HepG2 (cell line): ENCODE results near the gene C15orf62. TPM values are rescaled to one million over a fixed set of nuclear protein-coding genes. Genes with fewer than 3 reads are reported as not detected.

Source experiments
- CBFB ChIP-seq: sonication (generic); formaldehyde crosslinking; IDR thresholded peaks from 2 replicates; pipeline ENCODE4 v1.4.0; 2020; ENCODE audit warnings: missing genetic modification reagents
- CEBPB ChIP-seq: IDR thresholded peaks from 2 replicates; pipeline ENCODE4 v1.6.1; 2011; ENCODE audit warnings: low read depth, low read length, improper control_type of control experiment, borderline replicate concordance
- CEBPZ ChIP-seq: IDR thresholded peaks from 2 replicates; pipeline ENCODE4 v1.6.1; 2012; ENCODE audit warnings: low read length, improper control_type of control experiment
- ELF3 ChIP-seq: IDR thresholded peaks from 2 replicates; pipeline ENCODE4 v1.6.1; 2016; ENCODE audit warnings: missing genetic modification reagents, missing compliant biosample characterization
- HMGXB4 ChIP-seq, 2 experiments: sonication (generic) in 1 of 2; formaldehyde crosslinking in 1 of 2; IDR thresholded peaks; 2 replicates each; pipeline versions ENCODE4 v1.4.0 to v1.6.1; 2018 to 2020; ENCODE audit warnings: missing genetic modification reagents in 2 of 2, borderline replicate concordance in 1 of 2, low read depth in 1 of 2, mild to moderate bottlenecking in 1 of 2, missing biosample characterization in 1 of 2
- HNRNPUL1 ChIP-seq: fragments of 200-400 bp; formaldehyde crosslinking; IDR thresholded peaks from 2 replicates; pipeline ENCODE4 v1.6.1; 2017; ENCODE audit warnings: low read depth, mild to moderate bottlenecking, low read length, moderate library complexity
- KDM5B ChIP-seq: sonication (generic); formaldehyde crosslinking; IDR thresholded peaks from 2 replicates; pipeline ENCODE4 v1.4.0; 2020; ENCODE audit warnings: missing genetic modification reagents, mild to moderate bottlenecking, borderline replicate concordance
- LCORL ChIP-seq, 2 experiments: fragments of 450-650 bp in 1 of 2; sonication (generic) in 1 of 2; formaldehyde crosslinking in 1 of 2; IDR thresholded peaks; 2 replicates each; pipeline versions ENCODE4 v1.5.0 to v1.6.1; 2017 to 2020; ENCODE audit warnings: antibody characterized with exemption in 1 of 2, missing genetic modification reagents in 1 of 2
- MAF1 ChIP-seq: sonication (generic); formaldehyde crosslinking; IDR thresholded peaks from 2 replicates; pipeline ENCODE4 v1.5.0; 2020; ENCODE audit warnings: missing genetic modification reagents, borderline replicate concordance
- NPAS2 ChIP-seq: sonication (generic); formaldehyde crosslinking; IDR thresholded peaks from 2 replicates; pipeline ENCODE4 v1.8.0; 2022; ENCODE audit warnings: mild to moderate bottlenecking, missing genetic modification reagents, borderline replicate concordance
- RAD51 ChIP-seq: fragments of 450-650 bp; IDR thresholded peaks from 2 replicates; pipeline ENCODE4 v1.6.1; 2016; ENCODE audit warnings: borderline replicate concordance
- SNAI1 ChIP-seq: sonication (generic); formaldehyde crosslinking; IDR thresholded peaks from 2 replicates; pipeline ENCODE4 v1.5.0; 2020; ENCODE audit warnings: mild to moderate bottlenecking, missing genetic modification reagents, borderline replicate concordance
- SPEN ChIP-seq: sonication (generic); formaldehyde crosslinking; IDR thresholded peaks from 2 replicates; pipeline ENCODE4 v1.5.1; 2020; ENCODE audit warnings: low read depth, mild to moderate bottlenecking, missing genetic modification reagents
- TMF1 ChIP-seq: sonication (generic); formaldehyde crosslinking; IDR thresholded peaks from 2 replicates; pipeline ENCODE4 v1.8.1; 2022; ENCODE audit warnings: low read depth, missing genetic modification reagents
- TRIM22 ChIP-seq: fragments of 450-650 bp; IDR thresholded peaks from 2 replicates; pipeline ENCODE4 v1.6.1; 2017
- ZFAT ChIP-seq: sonication (generic); formaldehyde crosslinking; conservative IDR thresholded peaks from 2 replicates; pipeline ENCODE4 v1.8.1; 2023; ENCODE audit warnings: missing genetic modification reagents, inconsistent platforms
- ZFP36L2 ChIP-seq: sonication (generic); formaldehyde crosslinking; IDR thresholded peaks from 2 replicates; pipeline ENCODE4 v1.4.0; 2020; ENCODE audit warnings: missing genetic modification reagents
- ZNF441 ChIP-seq: sonication (generic); formaldehyde crosslinking; IDR thresholded peaks from 2 replicates; pipeline ENCODE4 v1.7.0; 2021; ENCODE audit warnings: missing genetic modification reagents, borderline replicate concordance
- ZNF660 ChIP-seq: sonication (generic); formaldehyde crosslinking; IDR thresholded peaks from 2 replicates; pipeline ENCODE4 v1.5.1; 2020; ENCODE audit warnings: mild to moderate bottlenecking, low read depth, missing genetic modification reagents, borderline replicate concordance
- ZNF879 ChIP-seq: sonication (generic); formaldehyde crosslinking; IDR thresholded peaks from 2 replicates; pipeline ENCODE4 v1.8.1; 2023; ENCODE audit warnings: missing genetic modification reagents
- ZUFSP ChIP-seq: sonication (generic); formaldehyde crosslinking; IDR thresholded peaks from 2 replicates; pipeline ENCODE4 v1.9.0; 2021; ENCODE audit warnings: missing genetic modification reagents, mild to moderate bottlenecking, borderline replicate concordance
- polyA plus RNA-seq, 8 experiments: library from polyadenylated mRNA; depleted of rRNA in 3 of 8; stranded (reverse) in 7 of 8; unstranded in 1 of 8; fragments of >200 nt; fragmentation: Illumina TruSeq in 4 of 8; extraction: Trizol in 4 of 8; gene quantifications; 2 replicates each; pipeline versions ENCODE4 v1.2.1 to v1.2.3, GENCODE V29; 2011 to 2016; ENCODE audit warnings: low read depth in 4 of 8, missing spikeins in 1 of 8, mixed read lengths in 1 of 8; ENCODE audit not compliant: insufficient read depth in 1 of 8
- total RNA-seq, 5 experiments: library from RNA; depleted of rRNA; stranded (reverse); fragments of >200 nt; fragmentation: Illumina TruSeq; extraction: Trizol; gene quantifications; 2 replicates each; pipeline ENCODE4 v1.2.3, GENCODE V29; 2016; ENCODE audit warnings: low read depth in 1 of 5

C15orf62 gene
- total and polyA plus RNA-seq, 2 of the 13 experiments (the other 11 are each of a cell fraction or from before 2014, with no cell fraction given) = 0.51 to 1.1 TPM

- TF ChIP-seq HMGXB4 (CRISPR knock-in tag; IDR thresholded peaks at IDR 0.05; ENCODE audit: borderline replicate concordance in 1 of 2, low read depth in 1 of 2) = 0 out of 4 replicates have a peak, but pooled peaks of 1 of the 2 experiments have one; percentile 31
- no peak for TF ChIP-seq ZFAT (CRISPR knock-in tag)
- no peak for TF ChIP-seq ZUFSP (CRISPR knock-in tag)
- TF ChIP-seq HNRNPUL1 = no peak
- peak; percentile 88 for TF ChIP-seq ELF3
- no peak for TF ChIP-seq NPAS2 (CRISPR knock-in tag)
- TF ChIP-seq TMF1 (CRISPR knock-in tag) = no peak
- no peak for TF ChIP-seq ZNF660 (CRISPR knock-in tag)
- TF ChIP-seq RAD51 = no peak
- no peak for TF ChIP-seq TRIM22
- peak; percentile 33; the same call in 1 of the 2 replicates for TF ChIP-seq ZNF441 (CRISPR knock-in tag)
- TF ChIP-seq SNAI1 (CRISPR knock-in tag) = no peak
- TF ChIP-seq SPEN = peak; percentile 49; the same call in 1 of the 2 replicates
- TF ChIP-seq ZFP36L2 (CRISPR knock-in tag) = no peak
- no peak for TF ChIP-seq KDM5B (CRISPR knock-in tag)
- no peak for TF ChIP-seq CEBPB
- no peak for TF ChIP-seq CBFB (CRISPR knock-in tag)
- TF ChIP-seq ZNF879 (CRISPR knock-in tag) = no peak
- no peak for TF ChIP-seq MAF1 (CRISPR knock-in tag)
- TF ChIP-seq LCORL (IDR thresholded peaks at IDR 0.05) = no peak
- TF ChIP-seq LCORL (CRISPR knock-in tag; IDR thresholded peaks at IDR 0.05) = no peak
- no peak for TF ChIP-seq CEBPZ
These were observed 23.6 kb downstream of the C15orf62 start (continued) for GRCh38 chr15:40793216-40793989.
